ENCODE results near the gene ARID1B. TPM values are rescaled to one million over a fixed set of nuclear protein-coding genes. Genes with fewer than 3 reads are reported as not detected.

ARID1B gene
- polyA plus RNA-seq, 1 experiment: 17.0 TPM

- Histone ChIP-seq H3K4me3 (ENCODE audit: low read depth, low read length) (no peak overlapping the region), H3K27me3 (ENCODE audit: control insufficient read depth, insufficient read depth, low read length) (no peaks in the 10 kb centered on the region), H3K36me3 (ENCODE audit: control insufficient read depth, insufficient read depth, low read length) (no peaks in the 10 kb centered on the region)
- DNase-seq (ENCODE audit: low read depth): no peak
- ChIA-PET CTCF (interaction anchor here (0.8 to 2.9 kb wide), 11 partner anchors 11 to 1571 kb away, joined by 3 to 10 read pairs (median 4); no protein-coding TSS in a partner anchor), POLR2A (no interaction called here)
- TF ChIP-seq, protein P1, sequence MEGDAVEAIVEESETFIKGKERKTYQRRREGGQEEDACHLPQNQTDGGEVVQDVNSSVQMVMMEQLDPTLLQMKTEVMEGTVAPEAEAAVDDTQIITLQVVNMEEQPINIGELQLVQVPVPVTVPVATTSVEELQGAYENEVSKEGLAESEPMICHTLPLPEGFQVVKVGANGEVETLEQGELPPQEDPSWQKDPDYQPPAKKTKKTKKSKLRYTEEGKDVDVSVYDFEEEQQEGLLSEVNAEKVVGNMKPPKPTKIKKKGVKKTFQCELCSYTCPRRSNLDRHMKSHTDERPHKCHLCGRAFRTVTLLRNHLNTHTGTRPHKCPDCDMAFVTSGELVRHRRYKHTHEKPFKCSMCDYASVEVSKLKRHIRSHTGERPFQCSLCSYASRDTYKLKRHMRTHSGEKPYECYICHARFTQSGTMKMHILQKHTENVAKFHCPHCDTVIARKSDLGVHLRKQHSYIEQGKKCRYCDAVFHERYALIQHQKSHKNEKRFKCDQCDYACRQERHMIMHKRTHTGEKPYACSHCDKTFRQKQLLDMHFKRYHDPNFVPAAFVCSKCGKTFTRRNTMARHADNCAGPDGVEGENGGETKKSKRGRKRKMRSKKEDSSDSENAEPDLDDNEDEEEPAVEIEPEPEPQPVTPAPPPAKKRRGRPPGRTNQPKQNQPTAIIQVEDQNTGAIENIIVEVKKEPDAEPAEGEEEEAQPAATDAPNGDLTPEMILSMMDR (IDR thresholded peaks at IDR 0.05; ENCODE audit: insufficient read depth, low read depth, low read length): no peak
Measured at GRCh38 chr6:157046776-157047175, 269.6 kb downstream of the ARID1B start.

DNA sequence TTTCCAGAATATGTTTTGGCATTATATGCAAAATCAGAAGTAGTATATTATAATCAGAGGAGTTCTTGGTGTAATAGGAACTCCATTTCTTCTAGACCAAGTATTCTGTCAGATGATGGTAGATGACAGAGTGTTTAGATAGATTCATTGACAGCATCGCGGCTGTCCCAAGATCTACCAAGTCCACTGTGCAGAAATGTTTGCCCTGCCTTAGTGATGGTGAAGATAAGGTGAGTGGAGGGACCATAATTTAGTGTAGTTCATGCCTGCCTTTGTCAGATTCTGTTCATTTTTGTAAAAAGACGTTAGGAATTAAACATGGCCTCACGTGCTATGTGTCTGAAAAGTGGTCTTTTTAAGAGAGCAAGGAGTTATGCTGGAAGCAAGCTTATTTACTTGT, 270.1 kb downstream of the ARID1B start:
- TF ChIP-seq, protein P1 (IDR thresholded peaks at IDR 0.05; ENCODE audit: insufficient read depth, low read depth, low read length): no peak
- H3K27me3 ChIP-seq (ENCODE audit: control insufficient read depth, insufficient read depth, low read length): no peaks in the 10 kb centered on the region
- no peak overlapping the region for H3K4me3 ChIP-seq (ENCODE audit: low read depth, low read length)
- no peaks in the 10 kb centered on the region for H3K36me3 ChIP-seq (ENCODE audit: control insufficient read depth, insufficient read depth, low read length)
- no peak for DNase-seq (ENCODE audit: low read depth)
- POLR2A ChIA-PET: no interaction called here
- CTCF ChIA-PET: interaction anchor here (0.8 to 2.9 kb wide), 2 partner anchors 12 to 14 kb away, joined by 7 to 8 read pairs; no protein-coding TSS in a partner anchor

- DNase-seq (ENCODE audit: low read depth): no peak
- TF ChIP-seq, protein P1 (IDR thresholded peaks at IDR 0.05; ENCODE audit: insufficient read depth, low read depth, low read length): no peak
- no peaks in the 10 kb centered on the region for H3K36me3 ChIP-seq (ENCODE audit: control insufficient read depth, insufficient read depth, low read length)
- no peaks in the 10 kb centered on the region for H3K27me3 ChIP-seq (ENCODE audit: control insufficient read depth, insufficient read depth, low read length)
- ChIA-PET POLR2A (no interaction called here), CTCF (interaction anchor here (2.9 kb wide), 1 partner anchor 11 kb away, joined by 8 read pairs; no protein-coding TSS in a partner anchor)
- no peak overlapping the region for H3K4me3 ChIP-seq (ENCODE audit: low read depth, low read length)
Measured at GRCh38 chr6:157047951-157048350, 270.8 kb downstream of the ARID1B start.

DNA sequence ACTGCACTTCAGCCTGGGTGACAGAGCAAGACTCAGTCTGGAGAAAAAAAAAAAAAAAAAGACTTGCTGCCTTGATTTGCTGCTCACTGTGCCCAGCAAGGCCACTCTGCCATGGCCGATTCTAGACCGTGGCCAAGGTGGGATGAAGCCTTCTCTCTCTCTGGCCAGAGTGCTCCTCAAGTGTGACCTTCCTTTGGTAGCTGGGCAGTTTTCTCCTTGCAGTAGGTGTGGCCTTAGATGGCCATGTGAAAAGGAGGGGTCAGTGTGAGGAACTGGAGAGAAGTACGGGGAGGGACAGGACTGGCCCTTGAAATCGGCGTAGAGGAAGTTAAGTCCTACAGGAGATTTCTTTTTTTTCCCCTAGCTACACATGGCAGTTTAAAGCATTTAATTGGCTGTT, 272.0 kb downstream of the ARID1B start:
- ChIA-PET POLR2A (no interaction called here), CTCF (interaction anchor here (1.5 kb wide), 1 partner anchor 12 kb away, joined by 3 read pairs; no protein-coding TSS in a partner anchor)
- TF ChIP-seq, protein P1 (IDR thresholded peaks at IDR 0.05; ENCODE audit: insufficient read depth, low read depth, low read length): no peak
- Histone ChIP-seq H3K27me3 (ENCODE audit: control insufficient read depth, insufficient read depth, low read length) (no peaks in the 10 kb centered on the region), H3K36me3 (ENCODE audit: control insufficient read depth, insufficient read depth, low read length) (no peaks in the 10 kb centered on the region), H3K4me3 (ENCODE audit: low read depth, low read length) (no peak overlapping the region)
- no peak for DNase-seq (ENCODE audit: low read depth)

GRCh38 chr6:157050537-157051265, 273.5 kb downstream of the ARID1B start:
- TF ChIP-seq, protein P1 (IDR thresholded peaks at IDR 0.05; ENCODE audit: insufficient read depth, low read depth, low read length): no peak
- H3K27me3 ChIP-seq (ENCODE audit: control insufficient read depth, insufficient read depth, low read length): no peaks in the 10 kb centered on the region
- DNase-seq (ENCODE audit: low read depth): no peak
- CTCF ChIA-PET: interaction anchor here (1.3 kb wide), 1 partner anchor 14 kb away, joined by 3 read pairs; no protein-coding TSS in a partner anchor
- POLR2A ChIA-PET: no interaction called here
- H3K36me3 ChIP-seq (ENCODE audit: control insufficient read depth, insufficient read depth, low read length): no peaks in the 10 kb centered on the region
- H3K4me3 ChIP-seq (ENCODE audit: low read depth, low read length): no peak overlapping the region

Measured in BJ (cell line).